Measurements from ENCODE around the gene SCAF8.

GRCh38 chr6:154683756-154684523 is 49.3 kb upstream of the SCAF8 start:
- TF ChIP-seq CTCF (IDR thresholded peaks at IDR 0.05), result no peak
- TF ChIP-seq RXRA (IDR thresholded peaks at IDR 0.05; ENCODE audit: borderline replicate concordance, low read depth), result no peak
- TF ChIP-seq USF1 (IDR thresholded peaks at IDR 0.05; ENCODE audit: borderline replicate concordance, low read depth), result no peak

Data from SK-N-SH (cell line).